Measurements from ENCODE around the gene PTEN.

- TF ChIP-seq EZH2 (IDR thresholded peaks at IDR 0.05; ENCODE audit: borderline replicate concordance, low read depth, low read length, severe bottlenecking) (no peak), CTCF (IDR thresholded peaks at IDR 0.05; ENCODE audit: borderline replicate concordance, extremely low read depth, low read length, poor library complexity, severe bottlenecking) (no peak)
Observed at GRCh38 chr10:87957702-87958101, 94.3 kb downstream of the PTEN start.
